SK-N-SH treated with all-trans-retinoic acid at 6 μM for 48 hours (cell line): Measurements from ENCODE around the gene PEMT.
"Not testable (repeated sequence)": the region's sequence is repeated elsewhere in the genome, so short reads cannot be mapped to it uniquely, and the experiment has no call there.

Experiments
- ATAC-seq: fragments of 200-7000 bp; cut with Tn5 transposase; 3 replicates; pipeline ENCODE4 v1.9.1; 2020; ENCODE audit warnings: mild to moderate bottlenecking, moderate library complexity
- ARNTL ChIP-seq: fragments of 450-650 bp; formaldehyde crosslinking; IDR thresholded peaks from 2 replicates; pipeline ENCODE4 v1.5.0; 2020; ENCODE audit warnings: low read depth, mild to moderate bottlenecking, moderate library complexity, borderline replicate concordance
- BACH2 ChIP-seq: fragments of 250-450 bp; sonication (Bioruptor Pico); IDR thresholded peaks from 2 replicates; pipeline ENCODE4 v1.9.0; 2021; ENCODE audit warnings: mild to moderate bottlenecking, borderline replicate concordance
- CSDC2 ChIP-seq: fragments of 250-450 bp; sonication (Bioruptor Pico); IDR thresholded peaks from 2 replicates; pipeline ENCODE4 v1.5.0; 2020; ENCODE audit warnings: mild to moderate bottlenecking, moderate library complexity
- ESRRG ChIP-seq: fragments of 250-450 bp; sonication (Bioruptor Pico); IDR thresholded peaks from 2 replicates; pipeline ENCODE4 v1.6.1; 2021; ENCODE audit warnings: mild to moderate bottlenecking
- GLIS3 ChIP-seq: fragments of 250-450 bp; sonication (Bioruptor Pico); IDR thresholded peaks from 2 replicates; pipeline ENCODE4 v1.5.0; 2020; ENCODE audit warnings: mild to moderate bottlenecking, moderate library complexity
- ISL1 ChIP-seq: fragments of 250-450 bp; sonication (Bioruptor Pico); IDR thresholded peaks from 2 replicates; pipeline ENCODE4 v2.1.2; 2022; ENCODE audit warnings: mild to moderate bottlenecking, moderate library complexity
- PPARA ChIP-seq: fragments of 250-450 bp; sonication (Bioruptor Pico); IDR thresholded peaks from 2 replicates; pipeline ENCODE4 v1.5.0; 2020; ENCODE audit warnings: mild to moderate bottlenecking, borderline replicate concordance
- RARB ChIP-seq: fragments of 250-450 bp; sonication (Bioruptor Pico); IDR thresholded peaks from 2 replicates; pipeline ENCODE4 v1.8.0; 2021; ENCODE audit warnings: mild to moderate bottlenecking, moderate library complexity
- SNAI2 ChIP-seq: fragments of 250-450 bp; sonication (Bioruptor Pico); IDR thresholded peaks from 2 replicates; pipeline ENCODE4 v1.5.0; 2020; ENCODE audit warnings: mild to moderate bottlenecking, moderate library complexity
- TCF4 ChIP-seq: fragments of 250-450 bp; sonication (Bioruptor Pico); IDR thresholded peaks from 2 replicates; pipeline ENCODE4 v1.8.0; 2021; ENCODE audit warnings: mild to moderate bottlenecking, moderate library complexity, borderline replicate concordance
- TOX ChIP-seq: fragments of 250-450 bp; sonication (Bioruptor Pico); IDR thresholded peaks from 2 replicates; pipeline ENCODE4 v1.8.0; 2021; ENCODE audit warnings: mild to moderate bottlenecking, moderate library complexity, borderline replicate concordance
- ZFP3 ChIP-seq: fragments of 250-450 bp; sonication (Bioruptor Pico); IDR thresholded peaks from 2 replicates; pipeline ENCODE4 v1.5.0; 2020; ENCODE audit warnings: mild to moderate bottlenecking, moderate library complexity
- ZFP30 ChIP-seq: fragments of 450-650 bp; formaldehyde crosslinking; IDR thresholded peaks from 2 replicates; pipeline ENCODE4 v1.5.0; 2022; ENCODE audit warnings: mild to moderate bottlenecking, moderate library complexity
- ZNF565 ChIP-seq: fragments of 450-650 bp; formaldehyde crosslinking; conservative IDR thresholded peaks from 2 replicates; pipeline ENCODE4 v1.5.0; 2020; ENCODE audit warnings: low read depth, mild to moderate bottlenecking, moderate library complexity
- ZNF70 ChIP-seq: fragments of 450-650 bp; formaldehyde crosslinking; IDR thresholded peaks from 2 replicates; pipeline ENCODE4 v1.5.0; 2020; ENCODE audit warnings: mild to moderate bottlenecking, moderate library complexity
- ZNF8 ChIP-seq: fragments of 450-650 bp; formaldehyde crosslinking; IDR thresholded peaks from 2 replicates; pipeline ENCODE4 v1.5.0; 2020; ENCODE audit warnings: mild to moderate bottlenecking, moderate library complexity
- TF ChIP-seq, protein P1 (sequence below): fragments of 250-450 bp; sonication (Bioruptor Pico); IDR thresholded peaks from 2 replicates; pipeline ENCODE4 v1.5.1; 2021; ENCODE audit warnings: mild to moderate bottlenecking, moderate library complexity
- TF ChIP-seq, protein P2 (sequence below): fragments of 250-450 bp; sonication (Bioruptor Pico); IDR thresholded peaks from 2 replicates; pipeline ENCODE4 v1.8.0; 2020; ENCODE audit warnings: mild to moderate bottlenecking, moderate library complexity, borderline replicate concordance
- TF ChIP-seq, protein P3 (sequence below): fragments of 250-450 bp; sonication (Bioruptor Pico); IDR thresholded peaks from 2 replicates; pipeline ENCODE4 v1.5.0; 2020; ENCODE audit warnings: mild to moderate bottlenecking, moderate library complexity
- TF ChIP-seq, protein P4 (sequence below): fragments of 250-450 bp; sonication (Bioruptor Pico); IDR thresholded peaks from 2 replicates; pipeline ENCODE4 v1.8.0; 2021; ENCODE audit warnings: low read depth, mild to moderate bottlenecking, moderate library complexity, borderline replicate concordance
- TF ChIP-seq, protein P5 (sequence below): fragments of 250-450 bp; sonication (Bioruptor Pico); IDR thresholded peaks from 2 replicates; pipeline ENCODE4 v1.5.1; 2020; ENCODE audit warnings: low read depth, mild to moderate bottlenecking, moderate library complexity

Gene PEMT

DNA sequence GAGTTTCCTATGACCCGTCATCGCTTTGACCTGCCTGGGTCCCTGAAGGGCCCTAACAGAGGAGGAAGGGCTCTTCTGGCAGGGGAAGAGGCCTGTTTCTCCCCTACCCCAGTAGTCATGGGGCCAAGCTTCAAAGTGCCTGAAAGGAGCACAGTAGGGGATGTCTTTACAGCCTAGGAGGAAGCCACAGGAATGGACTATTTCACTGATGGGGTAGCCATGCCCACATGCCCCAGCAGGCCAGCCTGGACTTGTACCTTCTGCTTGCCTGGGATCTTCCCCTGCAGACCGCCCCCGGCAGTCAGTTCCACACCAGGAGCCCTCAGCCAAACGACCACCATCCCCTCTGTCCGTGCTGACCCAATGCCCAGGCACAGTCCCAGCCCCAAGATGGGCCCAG lies 41.8 kb upstream of the PEMT start:
- TF ChIP-seq ZFP30 = no peak
- TF ChIP-seq PPARA = no peak
- TF ChIP-seq, protein P1, sequence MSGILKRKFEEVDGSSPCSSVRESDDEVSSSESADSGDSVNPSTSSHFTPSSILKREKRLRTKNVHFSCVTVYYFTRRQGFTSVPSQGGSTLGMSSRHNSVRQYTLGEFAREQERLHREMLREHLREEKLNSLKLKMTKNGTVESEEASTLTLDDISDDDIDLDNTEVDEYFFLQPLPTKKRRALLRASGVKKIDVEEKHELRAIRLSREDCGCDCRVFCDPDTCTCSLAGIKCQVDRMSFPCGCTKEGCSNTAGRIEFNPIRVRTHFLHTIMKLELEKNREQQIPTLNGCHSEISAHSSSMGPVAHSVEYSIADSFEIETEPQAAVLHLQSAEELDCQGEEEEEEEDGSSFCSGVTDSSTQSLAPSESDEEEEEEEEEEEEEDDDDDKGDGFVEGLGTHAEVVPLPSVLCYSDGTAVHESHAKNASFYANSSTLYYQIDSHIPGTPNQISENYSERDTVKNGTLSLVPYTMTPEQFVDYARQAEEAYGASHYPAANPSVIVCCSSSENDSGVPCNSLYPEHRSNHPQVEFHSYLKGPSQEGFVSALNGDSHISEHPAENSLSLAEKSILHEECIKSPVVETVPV (CRISPR knock-in tag) = no peak
- TF ChIP-seq, protein P2, sequence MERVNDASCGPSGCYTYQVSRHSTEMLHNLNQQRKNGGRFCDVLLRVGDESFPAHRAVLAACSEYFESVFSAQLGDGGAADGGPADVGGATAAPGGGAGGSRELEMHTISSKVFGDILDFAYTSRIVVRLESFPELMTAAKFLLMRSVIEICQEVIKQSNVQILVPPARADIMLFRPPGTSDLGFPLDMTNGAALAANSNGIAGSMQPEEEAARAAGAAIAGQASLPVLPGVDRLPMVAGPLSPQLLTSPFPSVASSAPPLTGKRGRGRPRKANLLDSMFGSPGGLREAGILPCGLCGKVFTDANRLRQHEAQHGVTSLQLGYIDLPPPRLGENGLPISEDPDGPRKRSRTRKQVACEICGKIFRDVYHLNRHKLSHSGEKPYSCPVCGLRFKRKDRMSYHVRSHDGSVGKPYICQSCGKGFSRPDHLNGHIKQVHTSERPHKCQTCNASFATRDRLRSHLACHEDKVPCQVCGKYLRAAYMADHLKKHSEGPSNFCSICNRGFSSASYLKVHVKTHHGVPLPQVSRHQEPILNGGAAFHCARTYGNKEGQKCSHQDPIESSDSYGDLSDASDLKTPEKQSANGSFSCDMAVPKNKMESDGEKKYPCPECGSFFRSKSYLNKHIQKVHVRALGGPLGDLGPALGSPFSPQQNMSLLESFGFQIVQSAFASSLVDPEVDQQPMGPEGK (CRISPR knock-in tag) = no peak
- TF ChIP-seq SNAI2 = no peak
- no peak for TF ChIP-seq CSDC2 (CRISPR knock-in tag)
- TF ChIP-seq ISL1 (CRISPR knock-in tag) = no peak
- no peak for TF ChIP-seq ESRRG (CRISPR knock-in tag)
- TF ChIP-seq, protein P3, sequence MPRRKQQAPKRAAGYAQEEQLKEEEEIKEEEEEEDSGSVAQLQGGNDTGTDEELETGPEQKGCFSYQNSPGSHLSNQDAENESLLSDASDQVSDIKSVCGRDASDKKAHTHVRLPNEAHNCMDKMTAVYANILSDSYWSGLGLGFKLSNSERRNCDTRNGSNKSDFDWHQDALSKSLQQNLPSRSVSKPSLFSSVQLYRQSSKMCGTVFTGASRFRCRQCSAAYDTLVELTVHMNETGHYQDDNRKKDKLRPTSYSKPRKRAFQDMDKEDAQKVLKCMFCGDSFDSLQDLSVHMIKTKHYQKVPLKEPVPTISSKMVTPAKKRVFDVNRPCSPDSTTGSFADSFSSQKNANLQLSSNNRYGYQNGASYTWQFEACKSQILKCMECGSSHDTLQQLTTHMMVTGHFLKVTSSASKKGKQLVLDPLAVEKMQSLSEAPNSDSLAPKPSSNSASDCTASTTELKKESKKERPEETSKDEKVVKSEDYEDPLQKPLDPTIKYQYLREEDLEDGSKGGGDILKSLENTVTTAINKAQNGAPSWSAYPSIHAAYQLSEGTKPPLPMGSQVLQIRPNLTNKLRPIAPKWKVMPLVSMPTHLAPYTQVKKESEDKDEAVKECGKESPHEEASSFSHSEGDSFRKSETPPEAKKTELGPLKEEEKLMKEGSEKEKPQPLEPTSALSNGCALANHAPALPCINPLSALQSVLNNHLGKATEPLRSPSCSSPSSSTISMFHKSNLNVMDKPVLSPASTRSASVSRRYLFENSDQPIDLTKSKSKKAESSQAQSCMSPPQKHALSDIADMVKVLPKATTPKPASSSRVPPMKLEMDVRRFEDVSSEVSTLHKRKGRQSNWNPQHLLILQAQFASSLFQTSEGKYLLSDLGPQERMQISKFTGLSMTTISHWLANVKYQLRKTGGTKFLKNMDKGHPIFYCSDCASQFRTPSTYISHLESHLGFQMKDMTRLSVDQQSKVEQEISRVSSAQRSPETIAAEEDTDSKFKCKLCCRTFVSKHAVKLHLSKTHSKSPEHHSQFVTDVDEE (CRISPR knock-in tag) = no peak
- no peak for TF ChIP-seq TCF4 (CRISPR knock-in tag)
- no peak for TF ChIP-seq BACH2 (CRISPR knock-in tag)
- TF ChIP-seq RARB = no peak
- TF ChIP-seq, protein P4, sequence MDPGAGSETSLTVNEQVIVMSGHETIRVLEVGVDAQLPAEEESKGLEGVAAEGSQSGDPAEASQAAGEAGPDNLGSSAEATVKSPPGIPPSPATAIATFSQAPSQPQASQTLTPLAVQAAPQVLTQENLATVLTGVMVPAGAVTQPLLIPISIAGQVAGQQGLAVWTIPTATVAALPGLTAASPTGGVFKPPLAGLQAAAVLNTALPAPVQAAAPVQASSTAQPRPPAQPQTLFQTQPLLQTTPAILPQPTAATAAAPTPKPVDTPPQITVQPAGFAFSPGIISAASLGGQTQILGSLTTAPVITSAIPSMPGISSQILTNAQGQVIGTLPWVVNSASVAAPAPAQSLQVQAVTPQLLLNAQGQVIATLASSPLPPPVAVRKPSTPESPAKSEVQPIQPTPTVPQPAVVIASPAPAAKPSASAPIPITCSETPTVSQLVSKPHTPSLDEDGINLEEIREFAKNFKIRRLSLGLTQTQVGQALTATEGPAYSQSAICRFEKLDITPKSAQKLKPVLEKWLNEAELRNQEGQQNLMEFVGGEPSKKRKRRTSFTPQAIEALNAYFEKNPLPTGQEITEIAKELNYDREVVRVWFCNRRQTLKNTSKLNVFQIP (CRISPR knock-in tag) = no peak
- no peak for TF ChIP-seq ARNTL
- TF ChIP-seq GLIS3 (CRISPR knock-in tag) = no peak
- TF ChIP-seq ZNF8 = no peak
- TF ChIP-seq ZNF70 (CRISPR knock-in tag) = no peak
- no peak for TF ChIP-seq ZFP3
- TF ChIP-seq TOX (CRISPR knock-in tag) = no peak
- TF ChIP-seq, all 23 proteins: peak for 0
- no peak for ATAC-seq

DNA sequence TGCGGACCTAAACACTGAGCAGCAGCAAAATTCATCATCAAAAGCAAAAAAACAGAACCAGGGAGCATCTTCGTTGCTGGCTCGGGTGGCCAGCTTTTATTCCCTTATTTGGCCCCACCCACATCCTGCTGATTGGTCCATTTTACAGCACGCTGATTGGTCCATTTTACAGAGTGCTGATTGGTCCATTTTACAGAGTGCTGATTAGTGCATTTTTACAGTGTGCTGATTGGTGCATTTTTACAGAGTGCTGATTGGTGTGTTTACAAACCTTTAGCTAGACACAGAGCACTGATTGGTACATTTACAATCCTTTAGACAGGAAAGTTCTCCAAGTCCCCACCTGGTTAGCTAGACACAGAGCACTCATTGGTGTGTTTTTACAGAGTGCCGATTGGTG lies 41.2 kb upstream of the PEMT start:
- ATAC-seq = not testable (repeated sequence)

DNA sequence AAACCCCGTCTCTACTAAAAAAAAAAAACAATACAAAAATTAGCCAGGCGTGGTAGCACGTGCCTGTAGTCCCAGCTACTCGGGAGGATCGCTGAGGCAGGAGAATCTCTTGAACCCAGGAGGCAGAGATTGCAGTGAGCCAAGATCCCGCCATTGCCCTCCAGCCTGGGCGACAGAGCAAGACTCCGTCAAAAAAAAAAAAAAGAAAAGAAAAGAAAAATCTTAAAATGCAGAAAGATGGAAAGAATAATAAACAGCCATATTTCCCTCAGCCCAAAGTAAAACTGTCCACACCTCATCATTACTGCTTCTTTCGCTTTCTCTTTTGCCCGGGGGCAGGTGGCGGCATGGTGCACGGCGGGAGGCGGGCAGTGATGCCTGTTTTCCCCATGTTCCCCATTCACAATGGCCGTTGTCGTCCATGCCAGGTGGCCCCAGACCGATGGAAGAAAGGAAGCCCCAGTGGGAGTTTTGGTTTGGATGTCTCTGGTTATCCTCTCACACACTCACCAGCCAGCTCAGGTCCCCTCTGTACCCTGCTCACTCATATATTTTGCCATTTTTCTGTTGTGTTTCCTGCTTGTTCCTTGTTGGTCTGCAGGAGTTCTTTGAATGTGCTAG lies 37.0 kb upstream of the PEMT start:
- no peak for ATAC-seq
- TF ChIP-seq SNAI2 = no peak
- no peak for TF ChIP-seq ZNF8

DNA sequence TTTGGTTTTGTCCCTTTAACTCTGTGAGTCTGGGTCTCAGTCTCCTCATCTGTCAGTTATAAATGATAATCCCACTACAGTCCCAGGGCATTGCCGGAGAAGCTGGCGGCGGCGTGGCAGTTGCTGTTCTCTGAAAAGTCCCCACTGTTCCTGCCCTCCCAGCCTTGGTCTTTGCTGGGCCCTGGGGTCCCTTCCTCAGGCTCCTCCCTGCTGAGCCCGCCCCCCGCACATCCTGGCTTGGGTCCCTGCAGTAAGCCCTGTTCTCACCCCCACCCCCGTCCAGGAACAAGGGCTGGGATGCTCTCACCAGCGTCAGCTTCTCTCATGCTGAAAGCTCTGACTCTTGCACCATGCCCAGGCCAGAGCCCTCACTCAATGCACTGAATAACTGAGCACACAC lies 35.3 kb upstream of the PEMT start:
- ATAC-seq = no peak
- no peak for TF ChIP-seq TCF4 (CRISPR knock-in tag)
- TF ChIP-seq, protein P5, sequence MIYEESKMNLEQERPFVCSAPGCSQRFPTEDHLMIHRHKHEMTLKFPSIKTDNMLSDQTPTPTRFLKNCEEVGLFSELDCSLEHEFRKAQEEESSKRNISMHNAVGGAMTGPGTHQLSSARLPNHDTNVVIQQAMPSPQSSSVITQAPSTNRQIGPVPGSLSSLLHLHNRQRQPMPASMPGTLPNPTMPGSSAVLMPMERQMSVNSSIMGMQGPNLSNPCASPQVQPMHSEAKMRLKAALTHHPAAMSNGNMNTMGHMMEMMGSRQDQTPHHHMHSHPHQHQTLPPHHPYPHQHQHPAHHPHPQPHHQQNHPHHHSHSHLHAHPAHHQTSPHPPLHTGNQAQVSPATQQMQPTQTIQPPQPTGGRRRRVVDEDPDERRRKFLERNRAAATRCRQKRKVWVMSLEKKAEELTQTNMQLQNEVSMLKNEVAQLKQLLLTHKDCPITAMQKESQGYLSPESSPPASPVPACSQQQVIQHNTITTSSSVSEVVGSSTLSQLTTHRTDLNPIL (CRISPR knock-in tag) = no peak
- TF ChIP-seq ZFP30 = no peak
- TF ChIP-seq ISL1 (CRISPR knock-in tag) = no peak
- TF ChIP-seq ZNF565 (CRISPR knock-in tag) = no peak
- no peak for TF ChIP-seq ARNTL
- TF ChIP-seq SNAI2 = no peak
- TF ChIP-seq RARB = no peak
- TF ChIP-seq, protein P1 (CRISPR knock-in tag) = no peak
- no peak for TF ChIP-seq GLIS3 (CRISPR knock-in tag)
- no peak for TF ChIP-seq TOX (CRISPR knock-in tag)
